Measurements from ENCODE around the gene CTXND2. TPM values are rescaled to one million over a fixed set of nuclear protein-coding genes. Genes with fewer than 3 reads are reported as not detected.
"Not testable (repeated sequence)": the region's sequence is repeated elsewhere in the genome, so short reads cannot be mapped to it uniquely, and the experiment has no call there.

The CTXND2 gene
- polyA plus RNA-seq, 1 donor: not detected

DNA sequence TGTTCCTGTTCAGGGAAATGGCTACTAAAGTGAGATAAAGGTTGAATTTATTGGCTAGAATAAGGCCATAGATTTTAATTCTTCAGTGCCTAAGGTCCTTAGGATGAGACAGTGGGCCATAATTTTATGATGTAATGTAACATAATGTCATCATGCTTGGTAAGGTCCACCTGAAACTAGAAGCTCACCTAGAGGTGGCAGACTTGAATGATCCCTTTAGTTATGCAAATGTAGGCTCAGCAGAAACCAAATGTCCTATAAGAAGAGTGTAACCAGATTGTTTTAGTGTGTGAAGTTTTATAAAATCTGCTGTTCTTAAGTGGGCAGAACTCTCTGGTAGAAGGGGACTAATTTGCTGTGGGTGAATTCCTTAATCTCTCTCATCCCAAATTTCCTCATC lies 25.7 kb downstream of the CTXND2 start:
- H3K27me3 ChIP-seq (ENCODE audit: control insufficient read depth, insufficient read depth, low read length): no peaks in the 10 kb centered on the region
- no peak overlapping the region for H3K27ac ChIP-seq (ENCODE audit: low read length)
- no peaks in the 10 kb centered on the region for H3K36me3 ChIP-seq (ENCODE audit: control insufficient read depth, insufficient read depth, low read length)
- no peak for DNase-seq
- H3K4me1 ChIP-seq (ENCODE audit: control insufficient read depth, insufficient read depth, low read length): no peaks in the 10 kb centered on the region
- H3K9me3 ChIP-seq (ENCODE audit: control insufficient read depth, low read depth, low read length): no peaks in the 10 kb centered on the region
- no peak overlapping the region for H3K4me3 ChIP-seq (ENCODE audit: low read length)

DNA sequence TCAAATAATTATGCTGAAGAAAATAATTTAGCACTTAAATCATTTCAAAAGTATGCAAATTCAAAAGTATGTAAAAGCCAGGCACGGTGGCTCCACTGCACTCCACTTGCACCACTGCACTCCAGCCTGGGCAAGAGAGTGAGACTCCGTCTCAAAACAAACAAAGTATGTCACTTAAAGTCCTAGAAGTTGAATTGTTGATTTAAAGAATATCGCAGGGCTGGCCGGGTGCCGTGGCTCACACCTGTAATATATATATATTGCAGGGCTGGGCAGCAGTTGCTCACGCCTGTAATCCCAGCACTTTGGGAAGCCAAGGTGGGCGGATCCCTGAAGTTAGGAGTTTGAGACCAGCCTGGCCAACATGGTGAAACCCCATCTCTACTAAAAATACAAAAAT lies 30.5 kb downstream of the CTXND2 start:
- peaks cover 2% of the 10 kb centered on the region for H3K4me1 ChIP-seq (ENCODE audit: control insufficient read depth, insufficient read depth, low read length)
- no peaks in the 10 kb centered on the region for H3K27me3 ChIP-seq (ENCODE audit: control insufficient read depth, insufficient read depth, low read length)
- no peaks in the 10 kb centered on the region for H3K36me3 ChIP-seq (ENCODE audit: control insufficient read depth, insufficient read depth, low read length)
- 100% methylated on average over 1 of the region's 7 CpGs for WGBS (ENCODE audit: insufficient coverage, low lambda C conversion rate)
- DNase-seq: no peak
- no peak overlapping the region for H3K4me3 ChIP-seq (ENCODE audit: low read length)
- H3K27ac ChIP-seq (ENCODE audit: low read length): no peak overlapping the region
- no peaks in the 10 kb centered on the region for H3K9me3 ChIP-seq (ENCODE audit: control insufficient read depth, low read depth, low read length)

DNA sequence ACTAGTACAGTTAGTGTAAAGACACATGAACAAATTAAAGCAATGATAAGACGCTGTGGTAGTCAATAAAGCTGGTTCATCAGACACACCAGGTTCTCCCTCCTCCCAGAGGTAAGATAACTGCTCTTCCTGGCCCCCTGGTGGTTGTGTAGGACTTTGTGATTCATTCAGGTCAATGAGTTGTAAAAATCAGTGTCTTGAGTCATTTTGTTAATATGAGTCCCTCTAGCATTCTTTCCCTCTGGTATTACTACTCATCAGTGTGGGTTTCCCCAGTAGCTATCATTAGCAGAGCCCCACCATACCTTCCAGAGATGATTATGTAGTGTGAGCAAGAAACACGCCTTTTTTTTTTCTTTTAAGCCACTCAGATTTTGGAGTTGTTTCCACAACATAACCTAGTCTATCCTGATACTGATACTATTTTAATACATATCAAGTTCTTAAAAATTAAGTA lies 35.6 kb downstream of the CTXND2 start:
- H3K27me3 ChIP-seq (ENCODE audit: control insufficient read depth, insufficient read depth, low read length): no peaks in the 10 kb centered on the region
- peaks cover 2% of the 10 kb centered on the region for H3K4me1 ChIP-seq (ENCODE audit: control insufficient read depth, insufficient read depth, low read length)
- no peak overlapping the region for H3K27ac ChIP-seq (ENCODE audit: low read length)
- H3K9me3 ChIP-seq (ENCODE audit: control insufficient read depth, low read depth, low read length): peaks cover 2% of the 10 kb centered on the region
- no peak overlapping the region for H3K4me3 ChIP-seq (ENCODE audit: low read length)
- peaks cover under 1% of the 10 kb centered on the region for H3K36me3 ChIP-seq (ENCODE audit: control insufficient read depth, insufficient read depth, low read length)
- DNase-seq: peak; percentile 48 to 70
- no CpG with 5 or more reads among the region's 2 CpGs for WGBS (ENCODE audit: insufficient coverage, low lambda C conversion rate)

- H3K4me3 ChIP-seq (ENCODE audit: low read length): peak overlapping the region; percentile 83
- H3K36me3 ChIP-seq (ENCODE audit: control insufficient read depth, insufficient read depth, low read length): peaks cover 21% of the 10 kb centered on the region
- DNase-seq: no peak
- H3K27ac ChIP-seq (ENCODE audit: low read length): no peak overlapping the region
- peaks cover 2% of the 10 kb centered on the region for H3K9me3 ChIP-seq (ENCODE audit: control insufficient read depth, low read depth, low read length)
- H3K4me1 ChIP-seq (ENCODE audit: control insufficient read depth, insufficient read depth, low read length): peaks cover 2% of the 10 kb centered on the region
- no peaks in the 10 kb centered on the region for H3K27me3 ChIP-seq (ENCODE audit: control insufficient read depth, insufficient read depth, low read length)
- WGBS (ENCODE audit: insufficient coverage, low lambda C conversion rate): 77% methylated on average over 4 of the region's 23 CpGs
Observed at GRCh38 chr1:150925080-150925479, 38.1 kb downstream of the CTXND2 start.

- DNase-seq: peak; percentile 96 to 98
- Histone ChIP-seq H3K36me3 (ENCODE audit: control insufficient read depth, insufficient read depth, low read length) (peaks cover 31% of the 10 kb centered on the region), H3K27ac (ENCODE audit: low read length) (peak within 1 kb of the TSS; percentile 79), H3K9me3 (ENCODE audit: control insufficient read depth, low read depth, low read length) (peaks cover 2% of the 10 kb centered on the region), H3K27me3 (ENCODE audit: control insufficient read depth, insufficient read depth, low read length) (no peaks in the 10 kb centered on the region), H3K4me3 (ENCODE audit: low read length) (peak within 1 kb of the TSS; percentile 83), H3K4me1 (ENCODE audit: control insufficient read depth, insufficient read depth, low read length) (peaks cover 2% of the 10 kb centered on the region)
- 0% methylated on average over 1 of the region's 39 CpGs for WGBS (ENCODE audit: insufficient coverage, low lambda C conversion rate)
Observed at GRCh38 chr1:150926097-150926741, 39.3 kb downstream of the CTXND2 start, which contains the start of gene SETDB1. Gene SETDB1, plus strand, starts transcription at chr1:150926363. Its CDS starts 1,352 bp downstream, at chr1:150927715.

- DNase-seq: no peak
- no peaks in the 10 kb centered on the region for H3K27me3 ChIP-seq (ENCODE audit: control insufficient read depth, insufficient read depth, low read length)
- WGBS (ENCODE audit: insufficient coverage, low lambda C conversion rate): no CpG with 5 or more reads among the region's 4 CpGs
- H3K36me3 ChIP-seq (ENCODE audit: control insufficient read depth, insufficient read depth, low read length): peaks cover 38% of the 10 kb centered on the region
- no peak overlapping the region for H3K27ac ChIP-seq (ENCODE audit: low read length)
- no peak overlapping the region for H3K4me3 ChIP-seq (ENCODE audit: low read length)
- H3K4me1 ChIP-seq (ENCODE audit: control insufficient read depth, insufficient read depth, low read length): no peaks in the 10 kb centered on the region
- H3K9me3 ChIP-seq (ENCODE audit: control insufficient read depth, low read depth, low read length): peaks cover 4% of the 10 kb centered on the region
Observed at GRCh38 chr1:150927624-150928023, 40.7 kb downstream of the CTXND2 start.

- WGBS (ENCODE audit: insufficient coverage, low lambda C conversion rate): 100% methylated on average over 1 of the region's 3 CpGs
Observed at GRCh38 chr1:150928286-150928685, 41.4 kb downstream of the CTXND2 start.

DNA sequence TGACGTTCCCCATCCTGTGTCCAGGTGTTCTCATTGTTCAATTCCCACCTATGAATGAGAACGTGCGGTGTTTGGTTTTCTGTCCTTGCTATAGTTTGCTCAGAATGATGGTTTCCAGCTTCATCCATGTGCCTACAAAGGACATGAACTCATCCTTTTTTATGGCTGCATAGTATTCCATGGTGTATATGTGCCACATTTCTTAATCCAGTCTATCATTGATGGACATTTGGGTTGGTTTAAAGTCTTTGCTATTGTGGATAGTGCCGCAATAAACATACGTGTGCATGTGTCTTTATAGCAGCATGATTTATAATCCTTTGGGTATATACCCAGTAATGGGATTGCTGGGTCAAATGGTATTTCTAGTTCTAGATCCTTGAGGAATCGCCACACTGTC lies 41.8 kb downstream of the CTXND2 start:
- DNase-seq; H3K4me1 ChIP-seq (ENCODE audit: control insufficient read depth, insufficient read depth, low read length); H3K27me3 ChIP-seq (ENCODE audit: control insufficient read depth, insufficient read depth, low read length); H3K9me3 ChIP-seq (ENCODE audit: control insufficient read depth, low read depth, low read length); H3K27ac ChIP-seq (ENCODE audit: low read length); H3K4me3 ChIP-seq (ENCODE audit: low read length): not testable (repeated sequence)
- WGBS (ENCODE audit: insufficient coverage, low lambda C conversion rate): no CpG with 5 or more reads among the region's 6 CpGs
- H3K36me3 ChIP-seq (ENCODE audit: control insufficient read depth, insufficient read depth, low read length): peaks cover 42% of the 10 kb centered on the region

More at GRCh38 chr1:150928286-150928685, 41.4 kb downstream of the CTXND2 start:
- no peak for DNase-seq
- Histone ChIP-seq H3K27ac (ENCODE audit: low read length) (no peak overlapping the region), H3K27me3 (ENCODE audit: control insufficient read depth, insufficient read depth, low read length) (no peaks in the 10 kb centered on the region), H3K36me3 (ENCODE audit: control insufficient read depth, insufficient read depth, low read length) (peaks cover 38% of the 10 kb centered on the region), H3K4me1 (ENCODE audit: control insufficient read depth, insufficient read depth, low read length) (no peaks in the 10 kb centered on the region), H3K9me3 (ENCODE audit: control insufficient read depth, low read depth, low read length) (peaks cover 4% of the 10 kb centered on the region), H3K4me3 (ENCODE audit: low read length) (no peak overlapping the region)

- WGBS (ENCODE audit: insufficient coverage, low lambda C conversion rate): no CpG with 5 or more reads among the region's 1 CpG
- Histone ChIP-seq H3K27me3 (ENCODE audit: control insufficient read depth, insufficient read depth, low read length) (no peaks in the 10 kb centered on the region), H3K4me3 (ENCODE audit: low read length) (no peak overlapping the region), H3K9me3 (ENCODE audit: control insufficient read depth, low read depth, low read length) (peaks cover 2% of the 10 kb centered on the region), H3K36me3 (ENCODE audit: control insufficient read depth, insufficient read depth, low read length) (peaks cover 51% of the 10 kb centered on the region), H3K27ac (ENCODE audit: low read length) (no peak overlapping the region), H3K4me1 (ENCODE audit: control insufficient read depth, insufficient read depth, low read length) (no peaks in the 10 kb centered on the region)
- DNase-seq: peak in 1 of 2 donors; percentile 22
Observed at GRCh38 chr1:150931773-150932172, 44.8 kb downstream of the CTXND2 start.

DNA sequence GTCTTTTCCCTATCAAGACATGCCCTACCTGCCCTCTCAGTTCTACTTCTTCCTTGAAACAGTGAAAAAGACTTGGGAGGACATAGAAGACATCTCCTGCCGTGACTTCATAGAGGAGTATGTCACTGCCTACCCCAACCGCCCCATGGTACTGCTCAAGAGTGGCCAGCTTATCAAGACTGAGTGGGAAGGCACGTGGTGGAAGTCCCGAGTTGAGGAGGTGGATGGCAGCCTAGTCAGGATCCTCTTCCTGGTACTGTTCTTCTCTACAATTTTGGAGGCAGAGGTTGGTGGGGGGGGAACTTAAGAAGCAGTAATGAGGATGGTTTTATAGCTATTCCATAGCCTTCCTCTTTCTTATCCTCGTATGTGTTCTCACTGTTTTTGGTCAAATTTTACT lies 57.9 kb downstream of the CTXND2 start:
- no peak for DNase-seq
- Histone ChIP-seq H3K36me3 (ENCODE audit: control insufficient read depth, insufficient read depth, low read length) (peaks cover 85% of the 10 kb centered on the region), H3K4me3 (ENCODE audit: low read length) (no peak overlapping the region), H3K27ac (ENCODE audit: low read length) (no peak overlapping the region), H3K4me1 (ENCODE audit: control insufficient read depth, insufficient read depth, low read length) (no peaks in the 10 kb centered on the region), H3K27me3 (ENCODE audit: control insufficient read depth, insufficient read depth, low read length) (no peaks in the 10 kb centered on the region), H3K9me3 (ENCODE audit: control insufficient read depth, low read depth, low read length) (no peaks in the 10 kb centered on the region)
- no CpG with 5 or more reads among the region's 5 CpGs for WGBS (ENCODE audit: insufficient coverage, low lambda C conversion rate)

DNA sequence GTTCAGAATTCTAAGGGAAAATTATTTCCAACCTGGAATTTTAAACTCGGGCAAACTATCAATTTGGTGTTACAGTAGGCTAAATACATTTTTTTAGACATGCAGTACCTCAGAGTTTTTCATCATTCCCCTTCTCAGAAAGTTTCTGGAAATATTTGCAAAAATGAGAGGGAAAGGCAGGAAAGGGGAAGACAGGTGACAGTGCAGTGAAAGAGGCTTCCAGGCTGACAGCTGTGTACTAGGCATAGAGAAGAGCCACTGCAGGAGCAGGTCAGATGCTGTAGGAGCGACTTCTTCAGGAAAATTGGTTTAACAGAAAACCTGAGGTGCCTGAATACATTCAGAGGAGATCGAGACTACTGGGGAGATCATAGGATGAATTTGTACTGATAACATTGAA lies 67.8 kb downstream of the CTXND2 start:
- Histone ChIP-seq H3K4me1 (ENCODE audit: control insufficient read depth, insufficient read depth, low read length) (no peaks in the 10 kb centered on the region), H3K36me3 (ENCODE audit: control insufficient read depth, insufficient read depth, low read length) (peaks cover 61% of the 10 kb centered on the region), H3K9me3 (ENCODE audit: control insufficient read depth, low read depth, low read length) (no peaks in the 10 kb centered on the region), H3K27ac (ENCODE audit: low read length) (no peak overlapping the region), H3K4me3 (ENCODE audit: low read length) (no peak overlapping the region), H3K27me3 (ENCODE audit: control insufficient read depth, insufficient read depth, low read length) (no peaks in the 10 kb centered on the region)
- no peak for DNase-seq
- 100% methylated on average over 1 of the region's 3 CpGs for WGBS (ENCODE audit: insufficient coverage, low lambda C conversion rate)
